Measurements from ENCODE around the gene ANKRD18A. TPM values are rescaled to one million over a fixed set of nuclear protein-coding genes. Genes with fewer than 3 reads are reported as not detected.

The ANKRD18A gene
- total and polyA plus RNA-seq, 4 donors = 0.05 to 0.25 (median 0.23) TPM; not detected in 1

GRCh38 chr9:38523121-38523520 lies 97.3 kb downstream of the ANKRD18A start:
- H3K27ac ChIP-seq (ENCODE audit: low read depth in 1 of 2, low read length in 2 of 2) = no peak overlapping the region
- no peaks in the 10 kb centered on the region for H3K36me3 ChIP-seq (ENCODE audit: control insufficient read depth in 4 of 4, insufficient read depth in 3 of 4, low read depth in 1 of 4, low read length in 3 of 4)
- no peaks in the 10 kb centered on the region for H3K4me1 ChIP-seq (ENCODE audit: control insufficient read depth in 4 of 4, insufficient read depth in 4 of 4, low read length in 3 of 4)
- TF ChIP-seq RAD21 (IDR thresholded peaks at IDR 0.05) = no peak
- no peak for TF ChIP-seq EGR1 (IDR thresholded peaks at IDR 0.05; ENCODE audit: low read depth in 2 of 2)
- no peak for TF ChIP-seq ATF3 (IDR thresholded peaks at IDR 0.05)
- TF ChIP-seq SP1 (IDR thresholded peaks at IDR 0.05) = no peak
- no peak for TF ChIP-seq YY1 (IDR thresholded peaks at IDR 0.05)
- no peak for TF ChIP-seq MAX (IDR thresholded peaks at IDR 0.05)
- TF ChIP-seq HNF4A (conservative IDR thresholded peaks at IDR 0.05) = no peak
- TF ChIP-seq JUND (IDR thresholded peaks at IDR 0.05) = no peak
- TF ChIP-seq FOXA2 (IDR thresholded peaks at IDR 0.05) = no peak
- TF ChIP-seq CTCF (IDR thresholded peaks at IDR 0.05; ENCODE audit: low read depth, low read length, missing input control) = no peak
- TF ChIP-seq RXRA (IDR thresholded peaks at IDR 0.05) = no peak
- no peak for TF ChIP-seq HNF4G (IDR thresholded peaks at IDR 0.05)
- no peak for TF ChIP-seq TAF1 (conservative IDR thresholded peaks at IDR 0.05)
- no peak for TF ChIP-seq NR2F2 (IDR thresholded peaks at IDR 0.05)
- DNase-seq (ENCODE audit: low spot score) = no peak
- peaks cover 0 to 1% (median 0%) of the 10 kb centered on the region in 4 donors for H3K9me3 ChIP-seq (ENCODE audit: control insufficient read depth in 4 of 4, low read length in 3 of 4)
- H3K4me3 ChIP-seq (ENCODE audit: low read depth in 1 of 3, low read length in 3 of 3) = no peak overlapping the region
- WGBS = 88% methylated on average over 5 of the region's 5 CpGs
- H3K27me3 ChIP-seq (ENCODE audit: control insufficient read depth in 4 of 4, insufficient read depth in 4 of 4, low read length in 3 of 4) = no peaks in the 10 kb centered on the region
- H3K9ac ChIP-seq (ENCODE audit: low read depth in 1 of 2, low read length in 2 of 2) = no peak overlapping the region

GRCh38 chr9:38521762-38522161 lies 98.6 kb downstream of the ANKRD18A start:
- Histone ChIP-seq H3K36me3 (ENCODE audit: control insufficient read depth in 4 of 4, insufficient read depth in 3 of 4, low read depth in 1 of 4, low read length in 3 of 4) (no peaks in the 10 kb centered on the region), H3K9me3 (ENCODE audit: control insufficient read depth in 4 of 4, low read length in 3 of 4) (peaks cover 0 to 1% (median 0%) of the 10 kb centered on the region in 4 donors), H3K27ac (ENCODE audit: low read depth in 1 of 2, low read length in 2 of 2) (no peak overlapping the region), H3K4me3 (ENCODE audit: low read depth in 1 of 3, low read length in 3 of 3) (no peak overlapping the region), H3K9ac (ENCODE audit: low read depth in 1 of 2, low read length in 2 of 2) (no peak overlapping the region), H3K4me1 (ENCODE audit: control insufficient read depth in 4 of 4, insufficient read depth in 4 of 4, low read length in 3 of 4) (no peaks in the 10 kb centered on the region), H3K27me3 (ENCODE audit: control insufficient read depth in 4 of 4, insufficient read depth in 4 of 4, low read length in 3 of 4) (no peaks in the 10 kb centered on the region)
- WGBS = 78% methylated on average over 2 of the region's 2 CpGs
- DNase-seq (ENCODE audit: low spot score) = no peak
- TF ChIP-seq REST (IDR thresholded peaks at IDR 0.05) (no peak), RAD21 (IDR thresholded peaks at IDR 0.05) (no peak), HNF4A (conservative IDR thresholded peaks at IDR 0.05) (no peak), HNF4G (IDR thresholded peaks at IDR 0.05) (no peak), ATF3 (IDR thresholded peaks at IDR 0.05) (no peak), CTCF (IDR thresholded peaks at IDR 0.05; ENCODE audit: low read depth, low read length, missing input control) (no peak), JUND (IDR thresholded peaks at IDR 0.05) (no peak), GABPA (IDR thresholded peaks at IDR 0.05 in 1 of 2, conservative IDR thresholded peaks at IDR 0.05 in 1 of 2) (no peak), EGR1 (IDR thresholded peaks at IDR 0.05; ENCODE audit: low read depth in 2 of 2) (no peak), NR2F2 (IDR thresholded peaks at IDR 0.05) (no peak), YY1 (IDR thresholded peaks at IDR 0.05) (no peak), ZBTB33 (IDR thresholded peaks at IDR 0.05) (no peak), SP1 (IDR thresholded peaks at IDR 0.05) (no peak)
